Measurements from ENCODE around the gene BCR.
A peak's percentile ranks its signal among the peaks of the same experiment; 100 is the strongest.

BCR gene

GRCh38 chr22:23250785-23251363 lies 70.6 kb downstream of the BCR start:
- Mint-ChIP-seq H3K36me3 (no peaks in the 10 kb centered on the region), H3K4me1 (ENCODE audit: low read depth) (peaks cover 50% of the 10 kb centered on the region), H3K9me3 (ENCODE audit: low read depth) (no peaks in the 10 kb centered on the region), H3K27me3 (no peaks in the 10 kb centered on the region), H3K27ac (no peak overlapping the region), H3K4me3 (no peak overlapping the region)

DNA sequence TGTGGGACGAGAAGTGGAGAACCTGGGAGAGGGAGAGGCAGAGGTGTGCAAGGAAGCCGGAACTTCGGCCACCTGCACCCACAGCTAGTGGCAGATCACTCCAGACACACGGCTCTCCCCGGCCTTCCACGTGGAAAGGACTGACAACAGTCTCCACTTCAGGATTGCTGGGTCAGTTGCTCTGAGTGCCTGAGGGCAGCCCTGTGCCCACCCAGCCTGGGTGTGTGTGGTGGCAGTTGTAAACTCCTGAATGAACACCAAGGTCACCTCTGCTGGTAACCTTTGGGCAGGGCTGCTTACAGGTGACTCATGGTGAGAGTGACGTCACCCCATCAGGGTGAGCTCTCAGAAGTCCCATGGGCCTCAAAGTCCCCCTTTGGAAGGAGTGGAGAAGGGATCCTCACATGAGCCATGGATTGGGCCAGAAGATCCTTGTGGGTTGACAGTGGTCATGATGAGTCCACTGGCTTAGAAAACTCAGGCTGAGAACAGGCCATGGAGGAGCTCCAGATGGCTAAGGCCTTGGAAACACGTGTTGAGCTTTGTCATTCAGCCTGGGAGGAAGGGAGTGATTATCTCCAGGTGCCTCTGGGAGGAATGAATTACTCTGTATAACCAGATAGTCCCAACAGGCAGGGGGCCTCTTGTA lies 71.3 kb downstream of the BCR start:
- Mint-ChIP-seq H3K27me3 (no peaks in the 10 kb centered on the region), H3K27ac (peak overlapping the region; percentile 34), H3K4me1 (ENCODE audit: low read depth) (peaks cover 44% of the 10 kb centered on the region), H3K36me3 (no peaks in the 10 kb centered on the region), H3K9me3 (ENCODE audit: low read depth) (no peaks in the 10 kb centered on the region), H3K4me3 (no peak overlapping the region)

DNA sequence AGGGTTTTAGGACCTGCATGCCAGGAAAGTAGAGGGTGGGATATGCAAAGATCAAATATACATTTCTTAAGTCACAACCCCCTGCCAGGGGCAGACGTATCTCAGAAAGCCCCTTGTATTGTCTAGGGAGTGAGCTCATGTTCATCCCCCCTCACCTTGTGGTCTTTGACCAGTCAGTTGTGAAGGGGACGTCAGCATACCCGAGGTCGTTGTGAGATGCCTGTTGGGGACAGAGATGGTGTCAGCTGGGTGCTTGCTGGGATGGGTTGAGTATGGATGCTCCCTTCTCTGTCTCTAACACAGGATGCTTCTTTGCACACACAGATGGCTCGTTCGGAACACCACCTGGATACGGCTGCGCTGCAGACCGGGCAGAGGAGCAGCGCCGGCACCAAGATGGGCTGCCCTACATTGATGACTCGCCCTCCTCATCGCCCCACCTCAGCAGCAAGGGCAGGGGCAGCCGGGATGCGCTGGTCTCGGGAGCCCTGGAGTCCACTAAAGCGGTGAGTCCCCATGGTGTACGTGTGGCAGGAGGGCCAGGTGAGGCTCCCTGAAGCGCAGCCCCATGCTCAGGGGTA lies 73.3 kb downstream of the BCR start:
- H3K4me1 Mint-ChIP-seq (ENCODE audit: low read depth) = peaks cover 31% of the 10 kb centered on the region
- H3K36me3 Mint-ChIP-seq = no peaks in the 10 kb centered on the region
- H3K27me3 Mint-ChIP-seq = no peaks in the 10 kb centered on the region
- no peak overlapping the region for H3K4me3 Mint-ChIP-seq
- H3K27ac Mint-ChIP-seq = no peak overlapping the region
- H3K9me3 Mint-ChIP-seq (ENCODE audit: low read depth) = no peaks in the 10 kb centered on the region

DNA sequence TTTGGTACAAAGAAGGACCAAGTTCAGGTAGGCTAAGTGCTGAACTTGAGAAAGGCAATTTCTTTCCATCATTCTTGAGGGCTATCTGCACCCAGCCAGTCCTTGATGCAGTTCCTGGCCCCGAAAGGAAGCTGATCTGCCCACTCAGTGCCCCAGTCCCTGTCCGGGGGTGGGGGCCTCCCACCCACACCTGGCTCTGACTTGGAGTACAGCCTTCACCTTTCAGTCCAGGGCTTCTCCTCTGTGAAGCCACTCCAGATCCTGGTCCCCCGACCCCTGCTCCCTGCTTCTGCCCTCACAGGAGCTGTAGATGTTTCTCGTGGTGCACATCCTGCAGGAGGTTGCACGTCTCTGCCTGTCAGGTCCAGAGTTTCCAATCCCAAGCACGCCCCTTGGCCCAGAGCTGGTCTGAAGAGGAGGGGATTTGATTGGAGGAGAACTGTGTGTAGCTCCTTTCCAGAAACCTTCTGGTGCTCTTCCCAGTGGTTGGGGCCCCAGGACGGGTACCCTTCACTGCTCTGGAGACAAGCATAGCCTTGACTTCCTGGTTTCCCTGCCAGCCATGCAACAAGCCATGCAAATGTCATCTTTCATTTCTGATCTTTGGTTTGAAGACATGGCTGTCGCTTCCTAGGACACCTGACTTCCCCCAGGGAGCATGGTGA lies 75.3 kb downstream of the BCR start:
- Mint-ChIP-seq H3K27ac (no peak overlapping the region), H3K9me3 (ENCODE audit: low read depth) (no peaks in the 10 kb centered on the region), H3K4me3 (no peak overlapping the region), H3K4me1 (ENCODE audit: low read depth) (peaks cover 16% of the 10 kb centered on the region), H3K27me3 (no peaks in the 10 kb centered on the region), H3K36me3 (no peaks in the 10 kb centered on the region)

DNA sequence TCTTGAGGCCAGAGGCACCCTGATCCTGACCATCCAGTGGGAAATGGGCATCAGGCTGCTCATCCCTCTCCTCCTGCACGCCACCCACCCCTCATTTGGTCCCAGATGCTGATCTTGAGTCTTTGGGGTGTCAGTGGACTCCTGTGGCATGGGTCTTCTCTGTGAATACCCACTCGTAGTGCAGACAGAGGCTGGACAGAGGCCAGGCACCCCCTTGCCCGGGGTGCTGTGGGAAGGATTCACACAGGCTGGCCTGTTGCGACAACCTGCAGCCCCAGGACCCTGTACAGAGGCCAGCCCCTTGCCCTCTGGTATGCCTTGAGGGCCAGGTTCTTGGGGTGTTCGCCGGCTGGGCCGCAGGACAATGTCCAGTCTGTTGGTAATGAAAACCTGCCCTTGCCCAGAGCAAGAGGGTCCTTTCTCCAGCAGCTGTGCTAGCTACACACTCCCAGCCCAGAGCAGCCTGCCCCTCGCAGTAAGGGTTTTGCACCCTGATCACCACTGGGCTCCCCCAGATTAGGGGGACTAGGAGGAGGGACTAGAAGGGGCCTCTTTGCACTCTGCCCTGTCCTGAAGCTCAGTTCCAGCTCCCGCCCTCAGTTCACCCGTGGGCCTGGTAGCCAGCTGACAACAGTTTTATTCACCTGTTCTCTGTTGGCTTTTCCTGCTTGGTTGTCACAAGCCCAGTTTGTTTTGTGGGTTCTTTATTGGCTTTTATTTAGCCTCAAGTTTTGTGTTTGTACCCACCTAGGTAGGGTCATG lies 76.0 kb downstream of the BCR start:
- H3K36me3 Mint-ChIP-seq = no peaks in the 10 kb centered on the region
- no peak overlapping the region for H3K27ac Mint-ChIP-seq
- peaks cover 14% of the 10 kb centered on the region for H3K4me1 Mint-ChIP-seq (ENCODE audit: low read depth)
- H3K27me3 Mint-ChIP-seq = no peaks in the 10 kb centered on the region
- H3K9me3 Mint-ChIP-seq (ENCODE audit: low read depth) = no peaks in the 10 kb centered on the region
- H3K4me3 Mint-ChIP-seq = no peak overlapping the region

DNA sequence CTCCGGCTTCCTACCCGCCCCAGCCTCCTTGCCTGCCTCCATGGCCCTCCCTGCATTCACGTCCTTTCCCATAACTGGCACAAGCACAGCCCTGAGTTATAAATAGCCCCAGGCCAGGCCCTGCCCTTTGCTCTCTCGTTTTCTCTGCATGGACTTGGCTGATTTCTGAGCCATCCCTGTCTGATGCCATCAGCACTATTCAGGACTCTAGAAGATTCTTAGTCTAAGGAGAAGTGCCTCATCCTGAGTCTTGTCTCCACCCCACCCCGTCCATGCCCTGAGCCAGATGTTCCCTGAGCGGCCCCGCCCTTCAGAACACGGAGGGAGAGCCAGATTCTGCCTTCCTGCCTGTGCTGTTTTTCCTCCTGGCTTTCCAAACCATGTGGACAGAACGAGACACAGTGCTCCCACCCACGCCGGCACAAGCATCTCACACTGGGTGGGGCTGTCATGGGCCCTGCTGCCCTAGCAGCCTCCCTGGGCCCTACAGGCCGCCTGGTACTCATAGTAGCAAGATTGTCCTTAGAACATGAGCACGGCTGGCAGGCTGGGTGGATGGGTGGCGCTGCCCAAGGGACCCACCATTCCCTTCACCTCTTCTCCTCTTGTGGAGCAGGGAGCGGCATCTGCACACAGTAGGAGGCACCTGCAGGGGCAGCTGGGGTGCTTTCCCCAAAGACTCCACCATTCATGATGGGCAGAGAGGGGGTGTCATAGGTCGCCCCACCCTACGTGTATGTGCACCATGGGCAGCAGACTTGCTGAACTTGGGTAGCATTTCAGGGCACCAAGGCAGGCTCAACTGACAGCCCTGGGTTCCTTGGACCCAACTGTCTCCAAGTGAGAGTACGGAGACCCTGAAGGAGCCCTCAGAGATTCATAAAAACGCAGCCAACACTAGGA lies 76.9 kb downstream of the BCR start:
- no peaks in the 10 kb centered on the region for H3K9me3 Mint-ChIP-seq (ENCODE audit: low read depth)
- no peaks in the 10 kb centered on the region for H3K36me3 Mint-ChIP-seq
- H3K4me1 Mint-ChIP-seq (ENCODE audit: low read depth) = peaks cover 8% of the 10 kb centered on the region
- H3K27me3 Mint-ChIP-seq = no peaks in the 10 kb centered on the region
- H3K27ac Mint-ChIP-seq = no peak overlapping the region
- no peak overlapping the region for H3K4me3 Mint-ChIP-seq

GRCh38 chr22:23257889-23258825 lies 77.8 kb downstream of the BCR start:
- Mint-ChIP-seq H3K4me1 (ENCODE audit: low read depth) (peaks cover 6% of the 10 kb centered on the region), H3K9me3 (ENCODE audit: low read depth) (no peaks in the 10 kb centered on the region), H3K36me3 (no peaks in the 10 kb centered on the region), H3K27ac (no peak overlapping the region), H3K4me3 (no peak overlapping the region), H3K27me3 (no peaks in the 10 kb centered on the region)

DNA sequence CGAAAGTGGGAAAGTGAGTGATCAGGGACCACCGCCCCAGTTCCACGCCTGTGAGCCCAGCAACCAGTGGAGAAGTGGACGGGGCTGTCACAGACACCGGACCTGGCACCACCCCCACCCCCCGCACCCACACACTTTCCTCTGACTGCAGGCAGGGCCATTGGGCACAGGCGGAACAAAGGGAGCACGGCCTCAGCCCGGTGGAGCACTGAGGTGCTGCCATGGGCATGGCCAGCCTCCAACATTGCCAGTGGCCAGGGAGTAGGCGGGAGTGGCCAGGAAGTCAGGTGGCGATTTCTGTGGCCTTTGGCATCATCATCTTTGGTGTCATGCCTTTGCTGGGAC lies 78.5 kb downstream of the BCR start:
- Mint-ChIP-seq H3K36me3 (peaks cover 2% of the 10 kb centered on the region), H3K4me3 (no peak overlapping the region), H3K27me3 (no peaks in the 10 kb centered on the region), H3K4me1 (ENCODE audit: low read depth) (peaks cover 4% of the 10 kb centered on the region), H3K27ac (no peak overlapping the region), H3K9me3 (ENCODE audit: low read depth) (no peaks in the 10 kb centered on the region)

GRCh38 chr22:23259916-23260644 lies 79.8 kb downstream of the BCR start:
- peaks cover 2% of the 10 kb centered on the region for H3K36me3 Mint-ChIP-seq
- no peaks in the 10 kb centered on the region for H3K9me3 Mint-ChIP-seq (ENCODE audit: low read depth)
- H3K4me1 Mint-ChIP-seq (ENCODE audit: low read depth) = peaks cover 4% of the 10 kb centered on the region
- no peaks in the 10 kb centered on the region for H3K27me3 Mint-ChIP-seq
- no peak overlapping the region for H3K4me3 Mint-ChIP-seq
- no peak overlapping the region for H3K27ac Mint-ChIP-seq

DNA sequence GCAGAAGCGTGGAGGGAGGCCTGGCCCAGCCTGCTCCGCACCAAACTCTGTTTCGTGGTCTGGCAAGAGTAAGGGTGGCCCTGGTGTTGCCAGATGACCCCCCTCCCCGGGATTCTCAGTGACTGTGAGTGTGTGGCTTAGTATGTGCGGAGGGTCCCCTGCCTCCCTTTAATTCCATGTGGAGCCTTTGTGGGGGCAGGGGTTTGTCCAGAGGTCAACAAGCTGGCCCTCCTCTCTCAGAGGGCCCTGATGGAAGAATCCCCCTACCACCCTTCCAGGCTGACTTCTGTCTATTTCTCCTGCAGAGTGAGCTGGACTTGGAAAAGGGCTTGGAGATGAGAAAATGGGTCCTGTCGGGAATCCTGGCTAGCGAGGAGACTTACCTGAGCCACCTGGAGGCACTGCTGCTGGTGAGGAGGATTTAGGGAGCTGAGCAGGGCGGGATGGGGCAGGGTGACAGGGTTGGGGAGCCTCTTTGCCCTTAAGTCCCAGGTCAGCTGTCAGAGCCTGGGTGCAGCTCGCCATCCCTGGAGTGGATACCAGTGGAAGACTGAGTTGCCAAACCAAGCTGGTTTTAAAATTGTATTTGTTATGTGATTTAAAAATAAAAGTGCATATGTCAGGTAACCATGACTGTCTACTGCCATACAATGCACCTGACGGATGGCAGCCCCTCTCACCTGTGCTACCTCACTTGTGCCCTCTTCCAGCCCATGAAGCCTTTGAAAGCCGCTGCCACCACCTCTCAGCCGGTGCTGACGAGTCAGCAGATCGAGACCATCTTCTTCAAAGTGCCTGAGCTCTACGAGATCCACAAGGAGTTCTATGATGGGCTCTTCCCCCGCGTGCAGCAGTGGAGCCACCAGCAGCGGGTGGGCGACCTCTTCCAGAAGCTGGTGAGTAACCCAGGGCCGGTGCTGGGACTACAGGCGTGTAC lies 80.6 kb downstream of the BCR start:
- Mint-ChIP-seq H3K4me3 (no peak overlapping the region), H3K27me3 (no peaks in the 10 kb centered on the region), H3K9me3 (ENCODE audit: low read depth) (no peaks in the 10 kb centered on the region), H3K4me1 (ENCODE audit: low read depth) (peaks cover 2% of the 10 kb centered on the region), H3K27ac (no peak overlapping the region), H3K36me3 (peaks cover 2% of the 10 kb centered on the region)

DNA sequence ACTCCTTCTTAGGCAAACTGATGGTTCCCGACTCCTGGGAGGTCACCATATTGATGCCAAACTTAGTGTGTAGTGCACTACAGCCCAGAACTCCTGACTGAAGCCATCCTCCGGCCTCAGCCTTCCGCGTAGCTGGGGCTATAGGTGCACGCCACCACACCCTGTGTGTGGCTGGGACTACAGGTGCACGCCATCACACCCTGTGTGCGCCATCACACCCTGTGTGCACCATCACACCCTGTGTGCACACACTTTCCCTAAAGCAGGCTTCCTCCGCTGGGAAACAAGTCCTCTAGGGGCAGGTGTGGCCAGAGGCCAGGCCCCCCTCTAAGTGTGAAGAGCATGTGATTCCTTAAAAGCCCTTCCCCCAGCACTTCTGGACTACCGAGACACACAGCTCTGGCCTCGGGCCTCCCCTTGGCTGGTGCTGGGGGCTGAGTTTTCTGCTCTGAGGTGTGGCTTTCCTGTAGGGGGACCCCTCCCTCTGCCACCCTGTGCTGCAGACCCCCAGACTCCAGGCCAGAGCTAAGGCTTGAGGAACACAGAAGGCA lies 81.7 kb downstream of the BCR start:
- peaks cover under 1% of the 10 kb centered on the region for H3K4me1 Mint-ChIP-seq (ENCODE audit: low read depth)

More for the DNA sequence above, 81.7 kb downstream of the BCR start:
- Mint-ChIP-seq H3K4me3 (no peak overlapping the region), H3K36me3 (peaks cover 2% of the 10 kb centered on the region), H3K9me3 (ENCODE audit: low read depth) (no peaks in the 10 kb centered on the region), H3K27me3 (no peaks in the 10 kb centered on the region), H3K27ac (no peak overlapping the region)
